Common myeloid progenitor, CD34-positive (primary cell): ENCODE results near the gene SUPT5H.

Source experiments
- CTCF ChIA-PET: fragments of 350-600 bp; sonication (Branson Sonifier 250); formaldehyde crosslinking; loops from one replicate; lab custom pipeline; 2021; ENCODE audit warnings: antibody characterized with exemption; lab: Charles Lee
- POLR2A ChIA-PET: fragments of 350-600 bp; sonication (Branson Sonifier 250); formaldehyde crosslinking; loops from one replicate; lab custom pipeline; 2021; ENCODE audit warnings: antibody characterized with exemption; lab: Charles Lee
- DNase-seq, 3 donors: peaks; one replicate each; pipeline versions ENCODE4 v3.0.0 to v3.0.0-alpha.2; 2013
- H3K27ac ChIP-seq, 2 experiments: 1 replicate in 1 of 2; 2 replicates in 1 of 2; pipeline ENCODE4 v1.7.0; 2013; ENCODE audit warnings: inconsistent platforms in 2 of 2, low read length in 2 of 2, mild to moderate bottlenecking in 2 of 2, low read depth in 1 of 2, moderate library complexity in 1 of 2; ENCODE audit not compliant: severe bottlenecking in 2 of 2, insufficient read depth in 1 of 2, poor library complexity in 1 of 2
- H3K27me3 ChIP-seq, 5 experiments: replicated peaks in 2 of 5; 1 replicate in 3 of 5; 2 replicates in 2 of 5; pipeline versions ENCODE4 v1.6.1 to v1.7.0; 2013; ENCODE audit warnings: low read length in 4 of 5, mild to moderate bottlenecking in 2 of 5, moderate library complexity in 2 of 5, inconsistent platforms in 1 of 5; ENCODE audit not compliant: insufficient read depth in 5 of 5, control insufficient read depth in 4 of 5
- H3K36me3 ChIP-seq, 4 experiments: 1 replicate in 2 of 4; 2 replicates in 2 of 4; pipeline versions ENCODE4 v1.6.1 to v1.7.0; 2013; ENCODE audit warnings: low read length in 3 of 4, control low read depth in 1 of 4, mild to moderate bottlenecking in 1 of 4; ENCODE audit not compliant: control insufficient read depth in 4 of 4, insufficient read depth in 4 of 4
- H3K4me1 ChIP-seq, 4 experiments: 1 replicate in 3 of 4; 2 replicates in 1 of 4; pipeline versions ENCODE4 v1.6.1 to v1.7.1; 2013; ENCODE audit warnings: low read length in 3 of 4, mild to moderate bottlenecking in 3 of 4, control low read depth in 1 of 4, inconsistent platforms in 1 of 4, moderate library complexity in 1 of 4; ENCODE audit not compliant: control insufficient read depth in 4 of 4, insufficient read depth in 4 of 4; ENCODE audit errors: control extremely low read depth in 1 of 4
- H3K4me3 ChIP-seq, 7 experiments: 1 replicate in 4 of 7; 2 replicates in 3 of 7; pipeline versions ENCODE4 v1.5.1 to v1.7.0; 2013; ENCODE audit warnings: mild to moderate bottlenecking in 7 of 7, low read length in 6 of 7, moderate library complexity in 6 of 7, inconsistent platforms in 2 of 7, low read depth in 2 of 7, control low read depth in 1 of 7; ENCODE audit not compliant: insufficient read depth in 4 of 7, control insufficient read depth in 1 of 7; ENCODE audit errors: extremely low read depth in 1 of 7
- H3K9me3 ChIP-seq, 5 experiments: 1 replicate in 4 of 5; 2 replicates in 1 of 5; pipeline versions ENCODE4 v1.6.1 to v1.7.1; 2013; ENCODE audit warnings: low read length in 4 of 5, mild to moderate bottlenecking in 2 of 5, inconsistent platforms in 1 of 5, low read depth in 1 of 5, moderate library complexity in 1 of 5; ENCODE audit not compliant: control insufficient read depth in 4 of 5, insufficient read depth in 2 of 5; ENCODE audit errors: control extremely low read depth in 1 of 5
- WGBS: methylation state at CpG from one replicate; pipeline ENCODE4 v1.1.5; 2013; ENCODE audit not compliant: insufficient coverage; 5-methylcytosine and 5-hydroxymethylcytosine counted together

Gene SUPT5H

DNA sequence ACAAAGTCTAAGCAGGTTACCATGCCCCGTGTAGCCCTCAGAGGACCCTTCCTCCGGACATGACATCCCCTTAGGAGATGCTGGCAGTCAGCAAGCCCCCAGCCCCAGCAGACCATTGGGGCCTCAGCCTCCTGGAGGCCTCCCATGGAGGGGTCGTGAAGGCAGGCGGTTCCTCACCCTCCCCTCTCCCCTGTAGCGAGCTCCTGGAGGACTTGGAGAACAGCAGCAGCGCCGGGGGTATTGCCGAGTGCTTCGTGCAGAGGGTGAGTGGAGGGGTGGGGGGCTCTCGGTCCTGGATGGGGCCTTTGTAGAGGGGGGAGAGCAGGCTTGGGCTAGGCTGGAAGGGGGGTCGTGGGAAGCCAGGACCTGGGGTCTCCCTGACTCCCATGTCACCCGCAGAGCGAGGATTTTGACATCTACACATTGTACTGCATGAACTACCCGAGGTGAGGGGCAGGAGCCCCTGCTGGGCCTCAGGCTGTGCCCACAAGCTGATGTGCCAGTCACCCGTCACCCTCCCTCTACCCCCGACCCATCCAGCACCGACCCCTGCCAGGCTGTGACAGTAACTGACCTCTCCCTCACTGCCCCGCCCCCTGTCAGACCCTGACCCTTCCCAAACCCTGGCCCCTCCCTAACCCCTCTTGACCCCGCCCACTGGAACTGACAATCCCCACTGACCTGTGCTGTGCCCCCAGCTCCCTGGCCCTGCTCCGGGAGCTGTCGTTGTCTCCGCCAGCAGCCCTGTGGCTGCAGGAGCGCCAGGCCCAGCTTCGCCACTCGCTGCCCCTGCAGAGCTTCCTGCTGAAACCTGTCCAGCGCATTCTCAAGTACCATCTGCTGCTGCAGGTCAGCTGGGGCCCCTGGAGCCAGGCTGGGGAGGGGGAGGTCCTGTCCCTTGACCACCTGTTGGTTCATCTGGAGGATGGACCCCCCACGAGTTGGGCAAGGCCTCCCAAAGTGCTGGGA lies 28.9 kb upstream of the SUPT5H start:
- WGBS: 91% methylated on average over 18 of the region's 27 CpGs
- Histone ChIP-seq H3K36me3 (peaks cover 4 to 31% (median 6%) of the 10 kb centered on the region in 4 experiments), H3K4me3 (no peak overlapping the region), H3K27me3 (no peaks in the 10 kb centered on the region), H3K9me3 (no peaks in the 10 kb centered on the region), H3K4me1 (peaks cover 3 to 21% (median 14%) of the 10 kb centered on the region in 4 experiments), H3K27ac (no peak overlapping the region)
- CTCF ChIA-PET: interaction anchor here (0.9 to 4.5 kb wide), 4 partner anchors 12 to 86 kb away, joined by 4 to 21 read pairs (median 7); no protein-coding TSS in a partner anchor
- no peak for DNase-seq
- POLR2A ChIA-PET: interaction anchor here (1.3 kb wide), 1 partner anchor 19 kb away, joined by 3 read pairs; the partner anchor contains the start of gene RPS16

DNA sequence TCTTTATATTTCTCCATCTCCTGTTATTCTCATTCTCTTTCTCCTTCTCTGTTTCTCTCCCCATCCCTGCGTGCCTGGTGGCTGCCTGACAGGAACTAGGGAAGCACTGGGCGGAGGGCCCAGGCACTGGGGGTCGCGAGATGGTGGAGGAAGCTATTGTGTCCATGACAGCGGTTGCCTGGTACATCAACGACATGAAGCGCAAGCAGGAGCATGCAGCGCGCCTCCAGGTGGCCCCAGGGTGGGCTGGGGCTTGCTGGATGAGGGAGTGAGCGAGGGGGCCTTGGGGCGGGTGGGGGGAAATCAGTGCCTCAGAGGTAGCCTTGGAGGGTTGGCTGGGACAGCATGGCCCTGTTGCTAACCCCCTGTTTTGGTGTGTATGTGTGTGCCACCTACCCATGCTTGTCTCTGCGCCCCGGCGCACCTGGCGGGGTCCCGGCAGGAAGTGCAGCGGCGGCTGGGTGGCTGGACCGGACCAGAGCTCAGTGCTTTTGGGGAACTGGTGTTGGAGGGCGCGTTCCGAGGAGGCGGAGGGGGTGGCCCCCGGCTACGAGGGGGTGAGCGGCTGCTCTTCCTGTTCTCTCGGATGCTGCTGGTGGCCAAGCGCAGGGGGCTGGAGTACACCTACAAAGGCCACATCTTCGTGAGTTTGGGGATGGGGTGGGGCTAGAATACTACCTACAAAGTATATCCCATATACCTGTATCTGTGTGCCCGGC lies 27.8 kb upstream of the SUPT5H start:
- POLR2A ChIA-PET: interaction anchor here (1.3 kb wide), 1 partner anchor 18 kb away, joined by 3 read pairs; the partner anchor contains the start of gene RPS16
- no peak overlapping the region for H3K4me3 ChIP-seq
- CTCF ChIA-PET: interaction anchor here (1.5 to 4.5 kb wide), 2 partner anchors 10 to 16 kb away, joined by 6 to 21 read pairs; no protein-coding TSS in a partner anchor
- no peak overlapping the region for H3K27ac ChIP-seq
- no peaks in the 10 kb centered on the region for H3K27me3 ChIP-seq
- H3K36me3 ChIP-seq: peaks cover 4 to 38% (median 12%) of the 10 kb centered on the region in 4 experiments
- WGBS: 85% methylated on average over 23 of the region's 30 CpGs
- H3K9me3 ChIP-seq: no peaks in the 10 kb centered on the region
- peaks cover 0 to 14% (median 10%) of the 10 kb centered on the region in 4 experiments for H3K4me1 ChIP-seq
- DNase-seq: peak in 1 of 3 donors; percentile 45

DNA sequence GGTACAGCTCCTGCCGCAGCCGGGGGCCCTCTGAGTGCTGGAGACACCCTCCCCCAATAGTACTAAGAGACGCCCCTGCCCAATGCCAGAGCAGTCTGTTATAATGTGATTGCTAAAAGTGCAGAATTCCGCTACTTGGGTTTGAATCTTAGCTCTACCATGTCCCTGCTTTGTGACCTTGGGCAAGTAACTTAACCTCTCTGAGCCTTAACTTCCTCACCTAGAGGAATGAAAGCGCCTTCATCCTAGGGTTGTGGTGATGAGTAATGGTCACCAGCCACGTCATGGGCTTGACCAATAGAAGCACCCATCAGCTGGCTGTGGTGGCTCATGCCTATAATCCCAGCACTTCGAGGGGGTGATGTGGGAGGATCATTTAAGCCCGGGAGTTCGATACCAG lies 26.4 kb upstream of the SUPT5H start:
- ChIA-PET POLR2A (no interaction called here), CTCF (interaction anchor here (4.5 kb wide), 1 partner anchor 9 kb away, joined by 21 read pairs; no protein-coding TSS in a partner anchor)
- no peak overlapping the region for H3K4me3 ChIP-seq
- no peaks in the 10 kb centered on the region for H3K9me3 ChIP-seq
- no peak overlapping the region for H3K27ac ChIP-seq
- no peaks in the 10 kb centered on the region for H3K27me3 ChIP-seq
- peaks cover 7 to 52% (median 20%) of the 10 kb centered on the region in 4 experiments for H3K36me3 ChIP-seq
- peaks cover 0 to 5% (median 2%) of the 10 kb centered on the region in 4 experiments for H3K4me1 ChIP-seq
- WGBS: 88% methylated on average over 5 of the region's 9 CpGs
- DNase-seq: no peak

DNA sequence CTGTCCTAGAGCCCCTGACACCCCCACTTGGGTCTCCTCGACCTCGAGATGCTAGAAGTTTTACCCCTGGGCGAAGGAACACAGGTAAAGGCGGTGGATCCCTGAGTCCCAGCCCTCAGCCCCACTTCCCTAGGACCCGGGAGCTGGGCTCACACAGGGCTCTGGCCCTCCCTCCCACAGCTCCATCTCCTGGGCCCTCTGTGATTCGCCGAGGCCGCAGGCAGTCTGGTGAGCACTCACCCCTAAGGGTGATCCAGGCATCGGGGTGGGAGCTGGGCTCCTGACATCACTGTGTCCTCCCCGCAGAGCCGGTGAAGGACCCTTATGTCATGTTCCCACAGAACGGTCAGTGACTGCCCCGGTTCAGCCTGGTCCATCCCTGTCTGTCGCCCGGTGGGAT lies 24.6 kb upstream of the SUPT5H start:
- H3K36me3 ChIP-seq: peaks cover 9 to 56% (median 23%) of the 10 kb centered on the region in 4 experiments

DNA sequence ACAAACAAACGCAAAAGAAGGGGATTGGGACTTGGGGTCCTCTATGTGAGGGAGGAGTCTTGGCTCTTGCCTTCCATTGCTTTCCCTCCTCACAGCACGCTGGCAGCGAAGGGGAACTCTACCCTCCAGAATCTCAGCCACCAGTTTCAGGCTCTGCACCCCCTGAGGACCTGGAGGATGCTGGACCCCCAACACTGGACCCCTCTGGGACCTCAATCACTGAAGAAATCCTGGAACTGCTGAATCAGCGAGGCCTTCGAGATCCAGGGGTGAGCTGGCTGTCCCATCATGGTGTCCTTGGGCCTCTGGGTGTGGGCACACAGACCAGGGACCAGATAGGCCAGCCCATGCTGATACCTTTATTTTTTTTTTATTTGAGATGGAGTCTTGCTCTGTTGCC lies 23.4 kb upstream of the SUPT5H start:
- 96% methylated on average over 5 of the region's 5 CpGs for WGBS
- Histone ChIP-seq H3K36me3 (peaks cover 9 to 53% (median 23%) of the 10 kb centered on the region in 4 experiments), H3K27me3 (no peaks in the 10 kb centered on the region), H3K4me3 (no peak overlapping the region), H3K4me1 (no peaks in the 10 kb centered on the region), H3K9me3 (no peaks in the 10 kb centered on the region), H3K27ac (no peak overlapping the region)
- DNase-seq: no peak
- ChIA-PET CTCF (no interaction called here), POLR2A (no interaction called here)

More for the DNA sequence above, 24.6 kb upstream of the SUPT5H start:
- 97% methylated on average over 9 of the region's 15 CpGs for WGBS
- DNase-seq: no peak
- ChIA-PET POLR2A (no interaction called here), CTCF (interaction anchor here (1.4 to 4.5 kb wide), 2 partner anchors 7 to 9 kb away, joined by 4 to 21 read pairs; partner anchors contain the start of gene PLEKHG2)
- Histone ChIP-seq H3K4me1 (no peaks in the 10 kb centered on the region), H3K9me3 (no peaks in the 10 kb centered on the region), H3K4me3 (no peak overlapping the region), H3K27ac (no peak overlapping the region), H3K27me3 (no peaks in the 10 kb centered on the region)

DNA sequence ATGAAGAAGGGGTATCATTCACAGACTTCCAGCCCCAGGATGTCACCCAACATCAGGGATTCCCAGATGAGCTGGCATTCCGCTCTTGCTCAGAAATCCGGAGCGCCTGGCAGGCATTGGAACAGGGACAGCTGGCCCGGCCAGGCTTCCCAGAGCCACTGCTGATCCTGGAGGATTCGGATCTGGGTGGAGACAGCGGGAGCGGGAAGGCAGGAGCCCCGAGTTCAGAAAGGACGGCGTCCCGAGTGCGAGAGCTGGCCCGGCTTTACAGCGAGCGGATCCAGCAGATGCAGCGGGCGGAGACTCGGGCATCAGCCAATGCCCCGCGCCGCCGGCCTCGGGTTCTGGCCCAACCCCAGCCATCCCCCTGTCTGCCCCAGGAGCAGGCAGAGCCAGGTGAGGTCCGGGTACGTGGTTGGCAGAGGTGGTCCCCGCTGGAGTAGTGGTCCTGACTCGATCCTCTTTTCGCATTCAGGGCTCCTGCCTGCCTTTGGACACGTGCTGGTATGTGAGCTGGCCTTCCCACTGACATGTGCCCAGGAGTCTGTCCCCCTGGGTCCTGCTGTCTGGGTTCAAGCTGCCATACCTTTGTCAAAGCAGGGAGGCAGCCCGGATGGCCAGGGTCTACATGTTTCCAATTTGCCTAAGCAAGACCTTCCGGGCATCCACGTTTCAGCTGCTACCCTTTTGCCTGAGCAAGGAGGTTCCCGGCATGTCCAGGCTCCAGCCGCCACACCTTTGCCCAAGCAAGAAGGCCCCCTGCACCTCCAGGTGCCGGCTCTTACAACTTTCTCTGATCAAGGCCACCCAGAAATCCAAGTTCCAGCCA lies 21.9 kb upstream of the SUPT5H start:
- ChIA-PET CTCF (interaction anchor here (0.9 kb wide), 1 partner anchor 13 kb away, joined by 3 read pairs; the partner anchor contains the start of gene RPS16), POLR2A (interaction anchor here (0.6 to 1.1 kb wide), 3 partner anchors 8 to 32 kb away, joined by 3 to 5 read pairs (median 3); partner anchors contain the start of genes MED29, PAF1 and RPS16)
- no peak overlapping the region for H3K27ac ChIP-seq
- 94% methylated on average over 34 of the region's 35 CpGs for WGBS
- no peak overlapping the region for H3K4me3 ChIP-seq
- no peaks in the 10 kb centered on the region for H3K4me1 ChIP-seq
- DNase-seq: no peak
- H3K27me3 ChIP-seq: no peaks in the 10 kb centered on the region
- peaks cover 9 to 44% (median 22%) of the 10 kb centered on the region in 4 experiments for H3K36me3 ChIP-seq
- no peaks in the 10 kb centered on the region for H3K9me3 ChIP-seq
